ENCODE results near the gene OTC. TPM values are rescaled to one million over a fixed set of nuclear protein-coding genes. Genes with fewer than 3 reads are reported as not detected.

Gene OTC
- total RNA-seq, result 1 to 10 TPM in 1 of 4 donors, under 1 TPM in 1, not detected in 2; 0.87 to 3.3 TPM

GRCh38 chrX:38352362-38352761, at the start of gene OTC:
Gene OTC, plus strand, starts transcription at chrX:38352604. Its CDS starts 93 bp downstream, at chrX:38352697.
- Histone ChIP-seq H3K36me3 (no peaks in the 10 kb centered on the region), H3K27ac (no peak within 1 kb of the TSS), H3K4me3 (no peak within 1 kb of the TSS), H3K27me3 (peaks cover 0 to 9% of the 10 kb centered on the region in 2 donors), H3K4me1 (no peaks in the 10 kb centered on the region), H3K9me3 (no peaks in the 10 kb centered on the region)
- DNase-seq (ENCODE audit: low spot score in 2 of 2), result no peak
- no peak for TF ChIP-seq POLR2A (IDR thresholded peaks at IDR 0.05)
- TF ChIP-seq EP300 (IDR thresholded peaks at IDR 0.05), result no peak
- TF ChIP-seq CTCF (IDR thresholded peaks at IDR 0.05), result no peak
- 72 to 86% methylated on average over 4 of the region's 4 CpGs for WGBS, 2 donors

GRCh38 chrX:38304010-38304409, 48.4 kb upstream of the OTC start:
- no peak for DNase-seq (ENCODE audit: low spot score in 2 of 2)
- 29 to 38% methylated on average over 4 of the region's 4 CpGs for WGBS, 2 donors
- Histone ChIP-seq H3K4me1 (no peaks in the 10 kb centered on the region), H3K27me3 (peaks cover 0 to 8% of the 10 kb centered on the region in 2 donors), H3K36me3 (peaks cover 0 to 10% (median 0%) of the 10 kb centered on the region in 3 donors), H3K4me3 (no peak overlapping the region), H3K9me3 (no peaks in the 10 kb centered on the region), H3K27ac (peak overlapping the region in 2 of 4 donors; percentile 78 to 82)
- TF ChIP-seq EP300 (IDR thresholded peaks at IDR 0.05) (no peak), CTCF (IDR thresholded peaks at IDR 0.05) (no peak), POLR2A (IDR thresholded peaks at IDR 0.05) (no peak)

- WGBS, 2 donors, result 38 to 65% methylated on average over 3 of the region's 3 CpGs
- H3K27ac ChIP-seq, result peak overlapping the region; percentile 37 to 83 (median 66)
- TF ChIP-seq POLR2A (IDR thresholded peaks at IDR 0.05) (peak in 1 of 2 donors; percentile 14), EP300 (IDR thresholded peaks at IDR 0.05) (peak; percentile 84 to 93), CTCF (IDR thresholded peaks at IDR 0.05) (no peak)
Measured at GRCh38 chrX:38305971-38306370, 46.4 kb upstream of the OTC start.

GRCh38 chrX:38311743-38312142, 40.7 kb upstream of the OTC start:
- no peak for TF ChIP-seq EP300 (IDR thresholded peaks at IDR 0.05)
- TF ChIP-seq CTCF (IDR thresholded peaks at IDR 0.05), result no peak
- TF ChIP-seq POLR2A (IDR thresholded peaks at IDR 0.05), result no peak
- Histone ChIP-seq H3K4me3 (no peak overlapping the region), H3K27ac (no peak overlapping the region), H3K36me3 (peaks cover 0 to 17% (median 0%) of the 10 kb centered on the region in 3 donors), H3K27me3 (no peaks in the 10 kb centered on the region), H3K4me1 (no peaks in the 10 kb centered on the region), H3K9me3 (no peaks in the 10 kb centered on the region)
- 79 to 95% methylated on average over 2 of the region's 2 CpGs for WGBS, 2 donors
- no peak for DNase-seq (ENCODE audit: low spot score in 2 of 2)

More at GRCh38 chrX:38305971-38306370, 46.4 kb upstream of the OTC start:
- H3K9me3 ChIP-seq, result no peaks in the 10 kb centered on the region
- peaks cover 0 to 10% (median 0%) of the 10 kb centered on the region in 3 donors for H3K36me3 ChIP-seq
- H3K27me3 ChIP-seq, result peaks cover 0 to 8% of the 10 kb centered on the region in 2 donors
- no peak for DNase-seq (ENCODE audit: low spot score in 2 of 2)
- H3K4me1 ChIP-seq, result no peaks in the 10 kb centered on the region
- no peak overlapping the region for H3K4me3 ChIP-seq

GRCh38 chrX:38312436-38312835, 40.0 kb upstream of the OTC start:
- no peak overlapping the region for H3K4me3 ChIP-seq
- no peak for TF ChIP-seq CTCF (IDR thresholded peaks at IDR 0.05)
- no peak for TF ChIP-seq POLR2A (IDR thresholded peaks at IDR 0.05)
- TF ChIP-seq EP300 (IDR thresholded peaks at IDR 0.05), result no peak

More at GRCh38 chrX:38312436-38312835, 40.0 kb upstream of the OTC start:
- H3K36me3 ChIP-seq, result peaks cover 0 to 17% (median 0%) of the 10 kb centered on the region in 3 donors
- 87 to 98% methylated on average over 4 of the region's 4 CpGs for WGBS, 2 donors
- no peaks in the 10 kb centered on the region for H3K9me3 ChIP-seq
- H3K4me1 ChIP-seq, result no peaks in the 10 kb centered on the region
- H3K27me3 ChIP-seq, result no peaks in the 10 kb centered on the region
- H3K27ac ChIP-seq, result no peak overlapping the region
- DNase-seq (ENCODE audit: low spot score in 2 of 2), result no peak
